GM21447 (cell line): ENCODE measurements around the gene NXN.
"Not testable (repeated sequence)": the region's sequence is repeated elsewhere in the genome, so short reads cannot be mapped to it uniquely, and the experiment has no call there.

Source experiments
- ATAC-seq: cut with Tn5 transposase; IDR thresholded peaks from one replicate; pipeline ENCODE4 v1.9.1; 2021; ENCODE audit not compliant: unreplicated experiment

NXN gene

GRCh38 chr17:785901-786300 lies 193.7 kb downstream of the NXN start:
- ATAC-seq = not testable (repeated sequence)

- ATAC-seq = no peak
Observed at GRCh38 chr17:784143-784542, 195.4 kb downstream of the NXN start.

DNA sequence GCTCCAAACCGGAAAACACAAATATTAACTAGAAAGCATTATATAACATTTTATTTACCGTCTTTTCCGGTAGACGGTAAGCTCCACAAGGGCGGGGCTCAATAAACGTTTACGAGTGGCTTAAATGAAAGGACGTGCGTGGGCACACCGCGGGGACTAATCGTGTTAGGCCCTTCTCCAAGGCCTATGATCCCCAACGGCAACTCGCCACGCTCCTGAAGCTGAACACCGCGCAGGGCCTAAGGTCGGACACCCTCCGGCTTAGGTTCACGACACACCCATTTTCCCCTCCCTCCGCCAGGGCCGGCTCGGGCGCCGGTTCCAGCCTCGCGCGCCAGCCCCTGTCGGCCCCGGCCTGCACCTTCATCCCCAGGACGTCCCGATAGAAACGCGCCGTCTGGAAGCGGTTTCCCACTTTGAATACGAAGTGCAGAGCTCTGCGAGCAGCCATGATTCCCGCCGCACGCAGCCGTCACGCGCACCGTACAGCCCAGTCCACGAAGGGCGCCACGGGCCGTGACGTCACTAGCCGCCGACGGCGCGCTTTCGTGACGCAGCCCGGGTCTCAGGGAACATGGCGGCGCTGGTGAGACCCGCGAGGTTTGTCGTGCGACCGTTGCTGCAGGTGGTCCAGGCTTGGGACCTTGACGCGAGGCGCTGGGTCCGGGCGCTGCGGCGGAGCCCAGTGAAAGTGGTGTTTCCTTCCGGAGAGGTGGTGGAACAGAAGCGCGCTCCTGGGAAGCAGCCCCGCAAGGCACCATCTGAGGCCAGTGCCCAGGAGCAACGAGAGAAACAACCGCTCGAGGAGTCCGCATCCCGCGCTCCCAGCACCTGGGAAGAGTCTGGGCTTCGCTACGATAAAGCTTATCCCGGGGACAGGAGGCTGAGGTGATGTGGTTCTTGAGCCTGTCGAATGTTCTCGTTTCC lies 197.5 kb downstream of the NXN start, which contains the start of the genes GLOD4 and MRM3:
TSS of gene GLOD4 (minus strand) at position 476 of the 927 bp plus-strand sequence. CDS start at position 451, 25 bp downstream.
TSS of gene MRM3 (plus strand) at position 549 of the 927 bp plus-strand sequence. CDS start at position 575, 26 bp downstream.
- ATAC-seq = peak; percentile 84

DNA sequence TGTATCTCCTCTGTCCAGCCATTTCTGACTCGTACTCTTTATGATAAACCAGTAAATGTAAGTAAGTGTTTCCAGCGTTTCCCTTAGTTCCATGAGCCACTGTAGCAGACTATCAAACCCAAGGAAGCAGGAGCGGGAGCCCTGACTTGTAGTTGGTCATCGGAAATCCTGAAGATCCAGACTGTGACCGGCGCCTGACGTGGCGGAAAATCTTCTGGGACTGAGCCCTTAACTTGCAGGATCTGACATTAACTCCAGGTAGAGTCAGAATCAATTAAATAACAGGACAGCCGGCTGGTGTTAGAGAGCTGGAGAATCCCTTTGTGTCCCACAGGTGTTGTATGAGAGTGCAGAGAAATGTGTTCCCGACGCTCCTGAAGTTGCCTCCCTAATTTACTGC lies 201.5 kb downstream of the NXN start:
- ATAC-seq = no peak

DNA sequence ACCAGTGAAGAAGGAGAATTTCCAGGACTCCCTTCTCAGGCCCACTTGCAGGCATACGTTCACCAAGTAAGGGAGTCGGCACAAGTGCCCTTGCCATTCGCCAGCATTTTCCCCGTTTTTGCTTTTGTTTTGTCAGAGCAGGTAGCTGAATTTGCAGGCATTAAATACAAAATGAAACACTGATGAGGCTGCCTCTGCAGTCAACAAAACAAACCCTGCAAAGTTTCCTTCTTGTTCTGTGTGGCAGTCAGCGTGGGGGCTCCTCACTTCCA lies 205.3 kb downstream of the NXN start:
- ATAC-seq = no peak

- ATAC-seq = no peak
Observed at GRCh38 chr17:773467-774312, 205.9 kb downstream of the NXN start.

- no peak for ATAC-seq
Observed at GRCh38 chr17:773016-773415, 206.6 kb downstream of the NXN start.

- no peak for ATAC-seq
Observed at GRCh38 chr17:767076-767475, 212.5 kb downstream of the NXN start.

DNA sequence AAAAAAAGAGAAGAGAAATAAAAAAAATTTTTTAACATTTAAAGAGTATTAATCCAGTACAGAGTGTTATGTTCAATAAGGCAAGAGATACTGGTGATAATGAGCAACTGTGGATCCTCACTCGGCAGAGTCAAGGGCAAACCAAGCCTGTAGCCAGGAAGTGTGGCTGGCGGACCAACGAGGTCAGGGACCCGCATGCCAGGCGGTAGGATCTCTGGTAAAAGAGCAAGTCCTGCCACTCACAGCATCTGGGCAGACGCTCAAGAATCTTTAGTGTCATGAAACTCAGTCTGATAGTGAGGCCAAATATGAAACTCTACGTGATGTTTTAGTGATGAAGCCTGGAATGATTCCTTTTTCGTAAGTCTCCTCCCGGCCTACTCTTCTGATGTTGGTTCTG lies 219.2 kb downstream of the NXN start:
- ATAC-seq = no peak

- no peak for ATAC-seq
Observed at GRCh38 chr17:759964-760363, 219.6 kb downstream of the NXN start.

- ATAC-seq = not testable (repeated sequence)
Observed at GRCh38 chr17:756010-756567, 223.5 kb downstream of the NXN start.

- not testable (repeated sequence) for ATAC-seq
Observed at GRCh38 chr17:755319-755961, 224.1 kb downstream of the NXN start.

- ATAC-seq = no peak
Observed at GRCh38 chr17:753418-753817, 226.2 kb downstream of the NXN start.

DNA sequence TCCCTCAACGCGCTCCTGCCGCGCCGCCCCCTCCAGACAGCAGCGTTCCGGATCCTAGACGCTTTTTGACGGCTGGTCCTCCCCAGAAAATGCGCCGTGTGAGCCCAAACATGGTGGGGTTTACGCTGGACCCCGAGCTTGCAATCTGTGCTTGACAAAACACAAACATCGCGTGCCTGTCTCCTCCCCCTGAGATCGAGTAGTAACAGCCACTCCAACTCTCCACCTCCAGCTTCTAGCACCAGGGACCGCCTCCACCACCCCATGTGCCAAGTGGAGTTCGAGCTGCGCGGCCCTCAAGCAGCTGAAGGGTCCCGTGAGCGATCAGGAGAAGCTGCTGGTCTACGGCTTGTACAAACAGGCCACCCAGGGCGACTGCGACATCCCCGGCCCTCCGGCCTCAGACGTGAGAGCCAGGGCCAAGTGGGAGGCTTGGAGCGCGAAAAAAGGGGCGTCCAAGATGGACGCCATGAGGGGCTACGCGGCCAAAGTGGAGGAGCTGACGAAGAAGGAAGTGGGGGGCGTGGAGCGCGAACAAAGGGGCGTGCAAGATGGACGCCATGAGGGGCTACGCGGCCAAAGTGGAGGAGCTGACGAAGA lies 226.9 kb downstream of the NXN start:
- no peak for ATAC-seq

DNA sequence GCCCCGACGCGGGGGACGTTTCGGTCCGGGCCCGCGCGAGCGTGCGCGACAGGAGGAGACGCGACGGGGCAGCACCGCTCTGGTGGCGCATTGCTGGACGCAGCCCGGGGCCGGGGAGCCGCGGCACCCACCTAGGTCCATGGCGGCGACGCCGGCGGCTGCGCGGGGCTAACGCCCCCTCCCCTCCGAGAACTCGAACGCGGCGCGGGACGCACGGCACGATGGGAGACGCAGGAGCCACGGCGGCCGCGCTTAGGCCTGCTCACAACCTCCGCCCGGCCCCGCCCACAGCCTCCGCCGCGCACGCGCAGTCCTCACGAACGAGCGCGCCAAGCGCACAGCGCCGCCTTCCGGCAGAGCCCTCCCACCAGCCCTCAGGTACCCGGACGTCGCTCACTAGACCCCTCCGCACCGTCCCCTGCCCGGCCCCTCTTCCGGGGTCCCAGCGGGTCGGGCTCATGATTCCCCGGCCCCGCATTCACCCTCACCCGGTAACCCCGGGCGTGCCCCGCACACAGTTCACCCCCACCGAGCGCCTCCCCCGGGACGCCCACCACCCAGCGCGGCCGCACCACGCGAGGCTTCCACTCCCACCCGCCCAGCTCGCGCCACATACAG lies 227.5 kb downstream of the NXN start, which contains the start of gene GEMIN4:
TSS of gene GEMIN4 (minus strand) at position 263 of the 618 bp plus-strand sequence. CDS start at position 141, 122 bp downstream.
- peak; percentile 89 for ATAC-seq

- peak; percentile 15 for ATAC-seq
Observed at GRCh38 chr17:751269-752001, 228.1 kb downstream of the NXN start.

GRCh38 chr17:750431-751037 lies 229.0 kb downstream of the NXN start:
- ATAC-seq = no peak

GRCh38 chr17:749359-749758 lies 230.2 kb downstream of the NXN start:
- ATAC-seq = not testable (repeated sequence)
